Mesodermal cell (in vitro differentiated cells): ENCODE measurements around the gene ZC3H4. TPM values are rescaled to one million over a fixed set of nuclear protein-coding genes. Genes with fewer than 3 reads are reported as not detected.

Source experiments
- H3K27ac ChIP-seq: 2 replicates; pipeline ENCODE4 v1.7.0; 2013; ENCODE audit warnings: mild to moderate bottlenecking, low read depth, low read length, moderate library complexity; ENCODE audit not compliant: severe bottlenecking
- H3K36me3 ChIP-seq: 2 replicates; pipeline ENCODE4 v1.7.1; 2013; ENCODE audit warnings: mild to moderate bottlenecking, low read length, moderate library complexity; ENCODE audit not compliant: control insufficient read depth, insufficient read depth
- H3K4me1 ChIP-seq: one replicate; pipeline ENCODE4 v1.7.1; 2013; ENCODE audit warnings: mild to moderate bottlenecking, low read length; ENCODE audit not compliant: insufficient read depth, control insufficient read depth, poor library complexity, severe bottlenecking
- H3K4me3 ChIP-seq: 2 replicates; pipeline ENCODE4 v1.7.0; 2013; ENCODE audit warnings: low read length, control low read depth, mild to moderate bottlenecking; ENCODE audit not compliant: insufficient read depth, poor library complexity, severe bottlenecking; ENCODE audit errors: extremely low read depth
- H3K9me3 ChIP-seq: 2 replicates; pipeline ENCODE4 v1.7.1; 2013; ENCODE audit warnings: mild to moderate bottlenecking, low read length, moderate library complexity; ENCODE audit not compliant: control insufficient read depth
- WGBS, 2 experiments: methylation state at CpG; one replicate each; pipeline ENCODE4 v1.1.5; 2013; ENCODE audit warnings: missing lambda C conversion rate in 2 of 2; ENCODE audit not compliant: insufficient coverage in 2 of 2; 5-methylcytosine and 5-hydroxymethylcytosine counted together
- polyA plus RNA-seq, 2 experiments: library from polyadenylated mRNA; stranded (reverse); fragments of 50-300 nt; gene quantifications; one replicate each; pipeline ENCODE4 v1.2.3, GENCODE V29; 2013

ZC3H4 gene
- polyA plus RNA-seq (2013, experiment 1 of 2): 16.0 TPM
- 13.8 TPM for polyA plus RNA-seq (2013, experiment 2 of 2)

DNA sequence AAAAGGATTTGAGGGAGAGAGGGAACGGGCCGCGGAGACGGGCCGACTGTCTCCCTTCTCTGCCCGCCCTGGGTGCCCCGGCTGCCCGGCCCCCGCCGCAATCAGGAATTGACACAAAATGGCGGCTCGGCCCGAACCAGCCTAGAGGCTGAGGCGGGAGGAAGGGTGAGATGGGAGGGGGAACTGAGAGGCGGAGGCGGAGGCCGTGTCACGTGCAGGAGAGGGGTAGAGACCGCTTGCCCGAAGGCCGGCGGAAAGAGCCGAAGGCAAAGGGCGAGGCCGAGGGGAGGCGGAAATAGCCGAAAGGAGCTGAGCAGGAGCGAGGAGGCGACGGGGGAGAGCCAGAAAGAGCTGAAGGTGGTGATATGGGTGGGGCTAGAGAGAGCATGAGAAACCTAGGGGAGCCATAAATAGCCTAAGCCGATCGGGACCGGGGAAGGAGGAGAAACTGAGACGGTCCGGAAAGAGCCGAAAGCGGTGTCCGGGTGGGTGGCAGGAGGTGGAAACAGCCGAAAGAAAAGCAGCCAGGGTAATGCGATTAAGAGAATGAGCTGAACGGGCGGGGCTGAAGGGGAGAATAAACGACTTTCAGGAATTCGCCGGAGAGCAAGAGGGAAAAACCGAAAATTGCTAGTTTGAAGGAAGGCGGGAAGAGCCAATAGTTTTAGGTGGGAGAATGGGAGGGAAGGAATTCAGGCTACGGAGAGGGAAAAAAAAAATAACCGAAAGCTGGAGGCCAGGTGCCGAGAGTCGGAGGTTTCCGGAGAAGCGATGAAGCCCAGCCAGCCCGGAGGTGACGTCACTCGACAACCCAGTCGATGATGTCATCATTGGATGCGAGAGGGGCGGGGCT lies at the start of gene ZC3H4:
Gene ZC3H4 (minus strand): TSS at position 780 of the 853 bp plus-strand sequence. CDS start 1,192 bp downstream, outside the sequence.
- 0 to 1% methylated on average over 54 to 56 of the region's 59 CpGs for WGBS, 2 experiments
- H3K27ac ChIP-seq: peak within 1 kb of the TSS; percentile 98
- H3K4me3 ChIP-seq: peak within 1 kb of the TSS; percentile 100
- H3K9me3 ChIP-seq: no peaks in the 10 kb centered on the region
- H3K36me3 ChIP-seq: peaks cover 13% of the 10 kb centered on the region
- peaks cover 8% of the 10 kb centered on the region for H3K4me1 ChIP-seq

DNA sequence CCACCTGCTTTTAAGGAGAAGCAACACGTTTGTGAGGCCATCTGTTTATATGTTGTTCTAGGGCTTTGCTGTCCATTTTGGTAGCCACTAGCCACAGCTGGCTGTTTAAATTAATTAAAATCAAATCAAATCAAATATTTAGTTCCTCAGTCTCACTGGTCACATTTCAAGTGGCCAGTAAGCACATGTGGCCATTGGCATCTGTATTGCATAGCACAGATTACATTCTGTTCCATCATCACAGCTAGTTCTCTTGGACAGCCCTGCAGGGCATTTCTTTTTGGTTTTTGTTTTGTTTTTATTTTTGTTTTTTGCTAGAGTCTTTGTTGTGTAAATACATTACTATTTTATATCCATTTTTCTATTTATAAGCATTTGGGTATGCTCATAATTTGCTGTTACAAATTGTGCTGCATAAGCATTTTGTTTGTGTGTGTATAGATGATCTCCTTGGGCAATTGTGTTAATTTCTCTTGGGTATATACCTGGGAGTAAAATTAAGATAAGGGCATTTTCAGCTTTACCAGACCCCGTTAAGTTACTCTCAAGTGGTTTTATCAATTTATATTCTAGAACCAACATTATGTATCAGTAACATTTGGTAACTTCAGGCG lies 48.4 kb upstream of the ZC3H4 start:
- Histone ChIP-seq H3K4me3 (no peak overlapping the region), H3K36me3 (peaks cover 72% of the 10 kb centered on the region), H3K27ac (no peak overlapping the region), H3K9me3 (no peaks in the 10 kb centered on the region), H3K4me1 (peaks cover 30% of the 10 kb centered on the region)
- 100% methylated on average over 1 of the region's 3 CpGs; no CpG with 5 or more reads in 1 of the 2 experiments for WGBS, 2 experiments

DNA sequence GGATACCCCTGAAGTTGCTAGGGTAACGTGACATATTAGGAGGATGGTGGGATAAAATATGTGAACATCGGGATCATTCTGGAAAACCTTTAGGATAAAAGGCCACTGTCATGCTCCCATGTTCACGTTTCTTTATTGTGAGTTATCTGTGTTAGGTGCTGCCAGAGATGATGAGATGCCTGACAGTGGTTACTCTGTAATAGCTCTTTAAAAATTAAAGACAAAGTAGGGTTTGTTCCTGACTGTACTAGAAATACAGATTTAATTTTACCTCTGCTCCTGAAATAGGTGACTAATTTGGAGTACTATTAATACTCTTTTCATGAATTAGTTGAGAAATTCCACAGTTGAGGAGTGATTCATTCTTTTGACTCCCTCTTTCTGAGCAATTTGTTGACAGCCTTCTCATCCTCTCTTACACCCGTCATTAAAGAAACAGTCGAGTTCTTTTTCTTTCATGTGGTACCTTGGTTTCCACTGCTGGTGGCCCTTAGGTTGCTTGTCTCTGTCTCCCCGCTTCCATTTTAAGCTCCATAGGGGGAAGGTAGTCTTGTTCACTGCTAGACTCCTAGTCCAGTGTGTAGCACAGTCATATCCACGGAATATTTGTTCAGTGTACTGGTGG lies 45.4 kb upstream of the ZC3H4 start:
- Histone ChIP-seq H3K4me3 (no peak overlapping the region), H3K4me1 (peaks cover 38% of the 10 kb centered on the region), H3K36me3 (peaks cover 76% of the 10 kb centered on the region), H3K9me3 (no peaks in the 10 kb centered on the region), H3K27ac (peak overlapping the region; percentile 94)
- 87 to 96% methylated on average over 4 to 6 of the region's 7 CpGs for WGBS, 2 experiments

DNA sequence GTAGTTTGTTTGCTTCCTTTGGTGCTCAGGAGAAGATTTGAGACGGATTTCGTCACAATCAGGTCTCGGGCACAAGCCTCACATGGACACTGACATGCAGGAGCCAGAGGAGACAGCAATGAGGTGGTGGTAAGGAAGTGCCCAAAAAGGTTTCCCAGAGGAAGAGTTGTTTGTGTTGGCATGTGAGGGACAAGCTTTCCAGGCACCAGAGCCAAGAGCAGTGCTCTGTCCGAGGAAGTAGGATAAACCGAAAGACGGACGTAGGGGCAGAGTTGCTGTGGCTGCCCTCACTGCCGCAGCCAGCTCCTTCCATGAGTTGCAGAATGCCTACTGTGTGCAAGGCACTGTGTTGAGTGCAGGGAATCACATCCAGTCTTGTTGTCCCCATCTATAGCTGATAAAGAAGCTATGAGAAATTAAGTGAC lies 44.8 kb upstream of the ZC3H4 start:
- peaks cover 79% of the 10 kb centered on the region for H3K36me3 ChIP-seq
- WGBS, 2 experiments: 84 to 94% methylated on average over 8 of the region's 8 CpGs
- H3K27ac ChIP-seq: peak overlapping the region; percentile 94
- H3K4me3 ChIP-seq: no peak overlapping the region
- H3K4me1 ChIP-seq: peaks cover 38% of the 10 kb centered on the region
- H3K9me3 ChIP-seq: no peaks in the 10 kb centered on the region

DNA sequence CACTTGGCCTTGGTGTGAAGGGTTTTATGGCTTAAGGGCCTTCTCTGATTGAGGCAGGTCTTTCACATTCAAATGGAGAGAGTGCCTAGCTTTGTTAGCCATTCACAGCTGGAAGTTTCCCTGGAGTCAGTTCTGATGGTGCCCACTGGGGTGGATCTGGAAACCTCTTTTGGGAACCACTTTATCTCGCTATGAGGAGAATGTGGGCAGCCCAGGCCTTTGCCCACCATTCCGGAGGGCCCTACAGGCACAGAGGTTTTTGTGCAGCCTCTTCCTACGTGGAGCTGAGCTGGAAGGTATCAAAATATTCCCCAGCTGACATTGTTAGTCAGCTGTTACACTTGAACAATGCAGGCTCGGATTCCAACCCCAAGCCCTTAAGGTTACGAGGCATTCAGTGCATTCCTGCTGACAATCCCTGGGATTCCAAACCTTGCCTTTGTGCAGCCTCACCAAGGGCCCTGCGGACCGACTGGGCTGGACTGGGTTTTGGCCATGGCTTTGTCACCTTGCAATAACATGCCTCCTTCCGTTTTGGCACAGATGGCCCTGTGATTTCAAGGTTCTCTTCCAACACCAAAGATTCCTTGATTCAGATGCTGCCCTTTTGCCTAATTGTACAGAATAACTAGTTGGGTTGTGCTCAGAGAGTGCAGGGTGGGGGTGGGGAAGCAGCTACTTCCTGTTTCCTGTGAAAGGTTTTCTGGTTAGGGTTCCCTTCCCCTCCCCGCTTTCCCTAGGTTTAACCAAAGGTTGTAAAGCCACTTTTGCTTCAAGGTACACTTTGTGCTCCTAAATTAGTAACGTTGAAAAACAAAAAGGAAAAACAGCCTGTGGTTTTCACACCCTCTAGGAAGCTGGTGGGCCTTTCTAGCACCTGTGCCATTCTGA lies 44.1 kb upstream of the ZC3H4 start:
- Histone ChIP-seq H3K4me3 (no peak overlapping the region), H3K9me3 (no peaks in the 10 kb centered on the region), H3K27ac (peak overlapping the region; percentile 94), H3K36me3 (peaks cover 84% of the 10 kb centered on the region), H3K4me1 (peaks cover 38% of the 10 kb centered on the region)
- WGBS, 2 experiments: 18 to 24% methylated on average over 9 to 10 of the region's 10 CpGs

DNA sequence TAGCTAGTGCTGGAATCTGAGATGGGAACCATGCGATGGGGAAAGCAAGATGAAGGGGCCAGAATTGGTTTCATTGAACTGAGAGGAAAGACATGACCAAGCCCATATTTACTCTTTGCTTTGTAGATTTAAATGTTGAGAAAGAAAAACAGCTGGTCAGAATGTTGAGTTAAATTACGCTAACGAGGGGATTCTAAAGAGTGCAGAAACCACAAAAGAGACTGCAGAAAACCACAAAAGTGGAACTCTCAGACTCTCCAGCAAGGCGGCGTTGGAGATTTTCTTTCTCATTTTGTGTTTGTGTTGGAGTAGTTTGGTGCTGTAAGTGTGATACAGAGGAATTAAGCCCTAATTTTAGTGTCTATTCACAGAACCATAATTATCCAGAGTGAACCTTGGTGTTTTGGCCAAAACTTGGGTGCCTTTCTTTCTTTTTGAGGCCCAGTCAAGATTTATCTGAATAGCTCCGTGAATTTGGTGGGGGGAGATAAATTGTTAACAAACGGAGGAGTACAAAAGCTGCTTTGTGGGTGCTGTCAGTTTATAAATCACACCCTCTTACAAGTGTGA lies 43.4 kb upstream of the ZC3H4 start:
- H3K36me3 ChIP-seq: peaks cover 84% of the 10 kb centered on the region
- H3K4me3 ChIP-seq: no peak overlapping the region
- peak overlapping the region; percentile 94 for H3K27ac ChIP-seq
- no peaks in the 10 kb centered on the region for H3K9me3 ChIP-seq
- 72 to 80% methylated on average over 3 to 4 of the region's 7 CpGs for WGBS, 2 experiments
- peaks cover 38% of the 10 kb centered on the region for H3K4me1 ChIP-seq

DNA sequence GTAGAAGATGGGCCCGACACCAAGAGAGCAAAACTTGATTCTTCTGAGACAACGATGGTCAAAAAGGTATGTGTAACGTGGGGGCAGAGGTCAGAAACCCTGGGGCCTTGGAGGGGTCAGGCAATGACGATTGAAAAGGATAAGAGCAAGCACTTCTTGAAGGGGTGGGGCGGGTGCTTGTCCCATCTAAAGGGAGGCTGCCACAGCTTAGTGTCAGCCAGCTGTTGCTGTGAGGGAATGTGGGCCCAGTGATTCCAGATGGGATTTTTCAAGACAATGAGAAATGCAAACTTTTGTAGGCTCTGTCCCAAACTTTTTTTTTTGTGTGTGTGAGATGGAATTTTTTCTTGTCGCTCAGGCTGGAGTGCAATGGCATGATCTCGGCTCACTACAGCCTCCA lies 41.6 kb upstream of the ZC3H4 start:
- WGBS, 2 experiments: 80 to 100% methylated on average over 1 to 5 of the region's 7 CpGs
- peaks cover 87% of the 10 kb centered on the region for H3K36me3 ChIP-seq
- H3K4me1 ChIP-seq: peaks cover 33% of the 10 kb centered on the region
- no peak overlapping the region for H3K27ac ChIP-seq
- H3K9me3 ChIP-seq: no peaks in the 10 kb centered on the region
- no peak overlapping the region for H3K4me3 ChIP-seq

DNA sequence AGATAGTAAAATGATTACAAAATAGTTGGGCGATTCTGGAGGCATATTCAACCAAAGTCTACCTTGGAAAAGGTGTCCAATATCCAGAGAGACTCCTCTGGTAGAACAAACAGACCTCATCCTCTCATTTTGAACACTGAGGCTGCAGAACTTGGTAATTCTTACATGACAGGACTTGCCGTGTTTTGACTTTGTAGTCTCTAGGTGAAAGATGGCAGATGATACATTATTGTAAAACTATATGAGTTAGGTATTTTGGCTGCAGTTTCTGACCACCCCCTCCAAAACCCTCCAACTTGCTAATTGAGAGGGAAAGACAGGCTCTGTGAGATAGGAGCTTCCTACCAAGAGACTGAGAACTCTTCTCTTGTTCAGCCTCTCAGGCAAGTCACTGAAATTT lies 39.7 kb upstream of the ZC3H4 start:
- Histone ChIP-seq H3K4me1 (peaks cover 21% of the 10 kb centered on the region), H3K27ac (no peak overlapping the region), H3K9me3 (no peaks in the 10 kb centered on the region), H3K36me3 (peaks cover 82% of the 10 kb centered on the region), H3K4me3 (no peak overlapping the region)
- WGBS, 2 experiments: 100% methylated on average over 1 of the region's 2 CpGs

DNA sequence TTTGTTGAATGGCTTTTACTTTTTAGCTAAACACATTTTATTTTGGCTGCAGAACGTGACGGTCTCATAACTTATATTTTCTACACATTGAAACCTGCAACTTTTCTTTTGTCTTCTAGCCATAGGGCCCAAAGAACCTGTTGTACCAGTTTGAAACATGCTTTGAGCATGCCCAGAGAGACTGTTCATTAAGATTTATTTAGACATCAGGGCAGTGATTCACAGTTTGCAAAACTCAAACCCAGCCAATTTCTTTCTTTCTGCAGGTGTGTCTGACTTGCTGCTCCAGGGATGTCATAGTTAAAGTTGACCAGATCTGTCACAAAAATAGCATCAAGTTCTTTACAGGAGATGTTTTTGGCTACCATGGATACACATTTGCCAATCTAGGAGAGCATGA lies 39.1 kb upstream of the ZC3H4 start:
- Histone ChIP-seq H3K4me1 (peaks cover 15% of the 10 kb centered on the region), H3K27ac (peak overlapping the region; percentile 45), H3K4me3 (no peak overlapping the region), H3K36me3 (peaks cover 85% of the 10 kb centered on the region), H3K9me3 (no peaks in the 10 kb centered on the region)
- 100% methylated on average over 2 of the region's 2 CpGs; no CpG with 5 or more reads in 1 of the 2 experiments for WGBS, 2 experiments

DNA sequence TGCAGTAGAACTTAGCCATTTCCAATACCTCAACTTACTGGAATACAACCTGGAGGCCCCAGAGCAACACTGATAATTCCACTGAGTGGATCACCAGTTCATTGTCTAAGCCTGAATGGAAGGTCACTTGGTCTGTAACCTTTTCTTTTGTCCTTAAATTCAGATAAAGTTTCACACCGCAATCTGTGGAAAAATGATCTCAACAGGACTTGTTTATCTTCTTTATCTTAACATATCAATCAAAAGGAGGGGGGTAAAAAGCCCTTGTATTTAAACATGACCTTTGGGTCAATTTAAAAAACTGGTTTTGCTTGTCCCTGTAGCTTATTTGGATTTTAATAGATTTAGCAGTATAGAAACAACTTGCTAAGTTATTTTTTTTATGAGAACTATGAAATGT lies 38.6 kb upstream of the ZC3H4 start:
- Histone ChIP-seq H3K4me1 (peaks cover 11% of the 10 kb centered on the region), H3K27ac (peak overlapping the region; percentile 45), H3K36me3 (peaks cover 88% of the 10 kb centered on the region), H3K4me3 (no peak overlapping the region), H3K9me3 (no peaks in the 10 kb centered on the region)
- no CpG with 5 or more reads among the region's 1 CpG for WGBS, 2 experiments
